DMS 273 (cell line): ENCODE results near the gene UQCR10.

ENCODE experiments used
- DNase-seq: peaks from one replicate; lab custom pipeline; 2025; ENCODE audit not compliant: unreplicated experiment; lab: John Stamatoyannopoulos, UW

Gene UQCR10

DNA sequence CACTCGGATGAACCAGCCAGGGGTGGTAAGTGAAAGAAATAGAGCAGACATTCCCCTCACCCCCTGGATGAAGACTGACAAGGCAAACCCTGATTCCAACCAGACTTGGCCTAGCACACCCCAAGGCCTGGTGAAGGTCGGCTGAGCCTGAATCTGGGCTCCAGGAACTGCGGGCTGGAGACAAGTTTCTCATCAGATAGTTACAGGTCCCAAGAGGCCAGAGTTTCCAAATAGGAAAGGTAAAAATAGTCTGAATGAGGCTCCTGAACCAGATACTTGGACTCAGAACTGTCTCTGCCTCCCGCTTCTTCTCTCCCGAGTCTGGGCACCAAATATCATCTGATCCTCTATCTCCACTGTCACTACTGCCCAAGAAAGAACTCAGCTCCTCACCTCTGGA lies 8.2 kb upstream of the UQCR10 start:
- DNase-seq = no peak

DNA sequence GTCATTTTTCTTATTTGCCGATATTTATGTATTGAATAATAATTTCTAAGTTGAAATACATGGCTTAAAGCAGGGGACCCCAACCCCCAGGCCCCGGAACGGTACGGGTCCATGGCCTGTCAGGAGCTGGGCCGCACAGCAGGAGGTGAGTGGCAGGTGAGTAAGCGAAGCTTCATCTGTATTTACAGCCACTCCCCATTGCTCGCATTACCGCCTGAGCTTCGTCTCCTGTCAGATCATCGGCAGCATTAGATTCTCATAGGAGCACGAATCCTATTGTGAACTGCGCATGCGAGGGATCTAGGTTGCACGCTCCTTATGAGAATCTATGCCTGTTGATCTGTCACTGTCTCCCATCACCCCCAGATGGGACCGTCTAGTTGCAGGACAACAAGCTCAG lies 4.9 kb upstream of the UQCR10 start:
- DNase-seq = no peak

DNA sequence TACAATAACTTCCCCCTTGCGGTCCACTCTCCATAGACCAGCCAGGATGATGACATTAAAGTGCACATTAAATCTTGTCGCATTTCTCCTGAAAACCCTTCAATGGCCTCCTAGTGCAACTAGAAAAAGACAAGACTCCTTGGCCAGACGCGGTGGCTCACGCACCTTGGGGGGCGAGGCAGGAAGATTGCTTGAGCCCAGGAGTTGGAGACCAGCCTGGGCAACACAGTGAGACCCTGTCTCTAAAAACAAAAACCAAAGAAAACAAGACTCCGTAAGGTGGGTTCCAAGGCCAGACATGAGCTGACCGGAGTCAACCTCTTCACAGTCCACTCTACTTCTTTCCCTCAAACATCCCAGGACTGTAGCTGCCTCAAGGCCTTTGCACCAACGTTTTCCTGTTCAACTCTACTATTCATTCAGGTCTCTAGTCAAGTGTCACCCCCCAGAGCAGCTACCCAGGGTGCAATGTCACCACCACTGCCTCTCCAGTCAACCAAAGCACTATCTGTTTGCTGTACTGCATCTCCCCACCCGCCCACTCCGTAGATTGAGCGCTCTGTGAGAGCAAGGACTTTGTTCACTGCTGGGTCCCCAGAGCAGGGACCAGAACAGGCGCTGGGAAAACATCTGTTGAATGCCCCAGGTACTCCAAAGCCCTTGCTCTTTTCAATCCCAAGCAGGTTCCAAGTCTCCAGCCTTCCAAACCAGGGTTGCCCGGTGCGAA lies 1.1 kb upstream of the UQCR10 start:
- peak; percentile 41 for DNase-seq

DNA sequence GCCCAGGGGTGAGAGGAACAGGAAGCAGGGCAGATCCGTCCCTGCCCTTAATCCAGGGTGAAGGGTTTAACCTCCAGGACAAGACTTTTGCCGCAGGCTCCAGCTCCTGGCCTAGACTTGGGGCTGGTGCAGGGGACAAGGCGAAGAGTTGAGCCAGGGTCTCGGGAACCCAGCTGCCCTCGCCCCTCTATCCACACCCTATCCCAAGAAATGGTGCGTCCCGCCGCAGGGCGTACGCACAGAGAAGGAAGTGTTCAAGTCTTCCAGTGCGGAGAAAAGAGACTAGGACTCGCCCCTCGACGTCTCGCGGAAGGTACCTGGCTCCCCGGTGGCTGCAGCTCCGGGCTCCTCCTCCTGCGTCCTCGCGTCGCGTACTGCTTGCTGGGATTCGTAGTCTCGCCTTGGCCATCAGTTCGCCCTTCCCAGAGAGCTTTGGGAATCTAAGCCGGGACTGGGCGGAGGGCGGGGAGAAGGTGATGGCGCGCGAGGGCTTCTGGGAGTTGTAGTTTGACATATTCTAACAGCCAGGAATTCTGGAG lies 468 bp upstream of the UQCR10 start, which contains the start of gene ZMAT5:
TSS of gene ZMAT5 (minus strand) at position 376 of the 539 bp plus-strand sequence. CDS start 18,463 bp downstream, outside the sequence.
- peak; percentile 97 for DNase-seq

DNA sequence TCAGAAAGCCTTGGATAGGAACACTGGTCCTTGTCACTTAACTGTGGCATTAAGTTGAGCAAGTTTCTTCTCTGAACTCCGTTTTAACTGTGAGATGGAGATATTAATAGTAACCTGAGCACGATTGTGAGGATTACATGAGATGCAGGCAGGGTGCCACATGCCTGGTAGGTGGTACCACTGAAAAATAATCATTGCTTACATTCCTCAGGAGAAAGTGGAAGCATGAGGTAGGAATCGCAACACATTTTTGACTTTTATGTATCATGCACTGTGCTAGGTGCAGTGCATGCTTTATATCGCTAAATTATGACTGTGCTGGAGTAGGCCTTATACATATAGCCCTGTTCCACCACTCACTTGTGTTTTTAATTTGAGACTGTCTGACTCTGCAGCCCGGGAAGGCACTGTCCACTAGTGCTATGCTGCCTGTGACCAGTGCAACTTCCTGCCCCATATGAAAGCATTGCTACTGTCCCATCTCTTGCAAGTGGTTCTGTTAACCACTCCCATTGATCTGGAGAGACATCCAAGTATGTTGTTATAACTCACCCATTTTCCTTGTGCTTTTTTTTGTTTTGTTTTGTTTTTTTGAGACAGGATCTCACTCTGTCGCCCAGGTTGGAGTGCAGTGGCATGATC lies 1.0 kb downstream of the UQCR10 start:
- DNase-seq = no peak

DNA sequence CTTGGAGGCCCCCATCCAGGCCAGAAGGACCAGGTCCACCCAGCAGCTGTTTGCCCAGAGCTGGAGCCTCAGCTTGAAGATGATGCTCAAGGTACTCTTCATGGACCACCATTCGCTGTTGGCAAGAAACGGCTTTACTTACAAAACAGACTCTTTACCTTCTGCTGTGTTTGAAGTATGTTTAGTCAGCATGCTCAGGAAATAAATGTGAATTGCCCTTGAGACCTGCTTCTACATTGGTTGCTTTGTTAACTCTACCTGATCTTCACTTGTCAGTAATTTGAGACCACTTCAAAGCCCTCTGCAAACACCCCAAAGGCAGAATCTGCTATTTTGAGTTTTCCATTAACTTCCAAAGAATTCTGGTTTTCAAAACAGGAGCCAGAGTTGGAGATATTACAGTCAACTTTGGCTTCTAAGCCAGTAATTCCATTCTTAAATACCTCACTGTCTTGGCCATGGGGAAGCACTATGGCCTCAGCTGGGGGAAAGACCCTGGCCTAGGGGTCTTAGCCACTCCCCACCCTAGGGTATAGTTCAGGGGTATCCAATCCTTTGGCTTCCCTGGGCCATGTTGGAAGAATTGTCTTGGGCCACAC lies 2.7 kb downstream of the UQCR10 start:
- DNase-seq = no peak

DNA sequence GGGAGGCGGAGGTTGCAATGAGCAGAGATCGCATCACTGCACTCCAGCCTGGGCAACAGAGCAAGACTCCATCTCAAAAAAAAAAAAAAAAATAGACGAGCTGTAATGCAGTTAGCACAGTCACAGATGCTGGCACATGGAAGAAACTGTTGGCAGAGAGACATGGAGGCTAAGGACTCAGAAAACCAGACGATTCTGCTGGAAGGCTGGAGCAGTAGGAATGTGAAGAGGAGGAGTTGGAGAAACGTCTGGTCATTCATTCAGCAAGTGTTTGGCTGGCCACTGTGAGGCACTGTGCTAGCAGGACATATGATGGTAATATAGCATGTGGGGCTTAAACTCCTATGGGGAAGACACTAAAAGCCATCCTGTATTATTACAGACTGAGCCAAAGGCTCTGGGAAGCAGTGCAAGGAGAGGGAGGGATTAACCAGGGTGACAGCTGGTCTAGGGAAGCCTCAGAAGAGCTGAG lies 5.0 kb downstream of the UQCR10 start:
- peak; percentile 78 for DNase-seq

DNA sequence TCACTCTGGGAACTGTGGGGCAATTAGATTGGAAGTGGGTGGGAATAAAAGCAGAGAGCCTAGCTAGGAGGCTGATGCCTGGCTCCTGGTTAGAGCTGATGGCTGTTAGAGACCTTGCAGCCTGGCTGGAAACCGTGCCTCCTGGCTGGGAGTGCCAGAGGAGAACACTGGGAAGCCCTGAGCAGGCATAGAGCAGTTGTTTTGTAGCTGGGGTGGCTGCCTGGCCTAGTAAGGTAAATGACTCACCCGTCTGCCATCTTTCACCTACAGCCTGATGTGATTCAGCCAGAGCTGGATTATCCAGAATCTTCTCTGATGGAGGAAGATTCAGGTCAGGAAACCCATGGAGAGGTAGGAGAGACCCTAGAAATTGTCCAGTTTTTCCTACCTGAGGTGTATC lies 6.1 kb downstream of the UQCR10 start:
- DNase-seq = no peak

DNA sequence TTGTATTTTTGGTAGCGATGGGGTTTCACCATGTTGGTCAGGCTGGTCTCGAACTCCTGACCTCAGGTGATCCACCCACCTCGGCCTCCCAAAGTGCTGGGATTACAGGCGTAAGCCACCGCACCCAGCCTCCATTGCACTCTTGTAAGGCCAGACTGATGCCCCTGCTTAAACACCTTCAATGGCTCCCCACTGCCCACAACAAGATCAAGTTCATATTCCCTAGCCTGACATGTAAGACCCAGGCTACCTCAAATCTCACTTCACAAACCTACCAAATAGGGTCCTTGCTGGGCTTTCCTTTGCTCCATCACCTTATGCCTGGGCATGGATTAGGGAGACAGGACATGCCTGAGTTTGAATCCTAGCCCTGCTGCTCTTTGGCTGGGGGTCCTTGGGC lies 13.1 kb downstream of the UQCR10 start:
- no peak for DNase-seq

DNA sequence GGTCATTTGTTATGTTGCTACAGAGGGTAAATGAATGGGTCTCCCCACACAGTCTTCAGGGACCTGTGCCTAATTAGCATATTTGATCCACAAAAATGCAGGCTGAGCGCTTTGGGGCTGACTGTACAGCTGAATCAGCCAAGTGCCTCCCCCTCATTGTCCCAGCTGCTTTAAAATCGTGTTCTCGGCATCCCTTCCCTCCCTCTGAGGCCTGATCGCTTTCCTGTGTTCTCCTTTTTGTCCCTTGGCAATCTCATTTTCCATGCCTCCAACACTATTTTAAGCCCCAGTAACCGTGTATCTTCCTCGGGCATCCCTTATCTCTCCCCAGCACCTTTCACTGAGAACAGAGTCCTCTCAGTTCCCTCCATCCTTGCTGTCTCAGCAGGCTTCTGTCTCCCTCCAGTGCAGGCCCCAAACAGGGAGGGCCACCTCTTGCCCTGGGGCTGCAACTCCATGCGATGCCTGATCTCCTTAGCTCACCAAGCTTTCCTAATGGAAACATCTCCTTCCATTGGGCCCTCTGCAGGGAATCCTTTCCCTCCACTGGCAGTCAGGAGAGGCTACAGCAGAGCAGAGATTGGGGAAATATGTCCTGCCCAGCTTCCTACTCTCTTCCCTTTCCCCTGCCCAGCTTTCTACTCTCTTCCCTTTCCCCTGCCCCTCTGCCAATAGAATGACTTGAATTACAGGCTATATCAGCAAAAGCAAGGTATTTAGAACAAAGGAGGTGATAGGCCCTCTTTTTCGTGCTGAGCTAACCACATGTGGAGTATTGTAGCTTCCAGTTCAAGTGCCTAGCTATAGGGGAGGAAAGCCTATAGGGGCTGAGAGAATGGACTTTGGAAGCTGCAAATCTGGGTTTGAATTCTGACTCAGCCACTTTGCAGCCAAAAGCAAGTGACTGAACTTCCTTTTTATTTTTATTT lies 13.8 kb downstream of the UQCR10 start:
- no peak for DNase-seq

DNA sequence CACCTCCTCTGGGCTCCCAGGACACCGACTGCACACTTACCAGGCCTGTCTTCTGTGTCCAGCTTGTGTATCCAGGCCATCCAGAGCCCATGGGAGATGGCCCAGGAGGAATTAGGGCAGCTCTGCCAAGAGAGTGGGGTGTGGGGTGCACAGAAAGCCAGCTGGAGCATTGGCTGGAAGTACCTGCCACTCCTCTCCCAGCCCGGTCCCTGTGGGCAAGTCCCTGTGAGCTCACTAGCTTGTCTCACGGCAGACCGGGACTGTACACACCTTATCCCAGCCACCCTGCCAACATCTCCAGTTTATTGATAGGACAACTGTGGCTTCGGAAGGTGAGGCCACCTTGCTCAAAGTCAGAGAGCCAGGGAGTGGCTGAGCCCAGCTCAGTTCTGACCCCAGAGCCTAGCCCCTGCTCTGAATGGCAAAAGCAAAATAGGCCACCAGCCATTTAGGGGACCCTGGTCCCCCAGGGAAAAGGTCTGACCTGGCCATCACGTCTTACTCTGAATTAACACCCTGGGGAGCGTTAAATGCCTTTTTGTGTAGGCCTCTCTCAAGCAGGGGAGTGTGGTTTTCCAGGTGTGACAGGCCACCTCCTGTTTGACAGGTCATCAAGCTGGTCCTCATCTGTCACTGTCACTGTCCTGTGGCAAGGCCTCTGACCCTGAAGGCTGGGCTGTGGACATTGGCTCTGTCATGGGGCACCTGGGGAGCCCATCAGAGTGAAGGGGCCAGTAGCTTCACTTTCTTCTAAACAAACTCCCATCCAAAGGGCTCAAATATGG lies 15.1 kb downstream of the UQCR10 start:
- DNase-seq = no peak

DNA sequence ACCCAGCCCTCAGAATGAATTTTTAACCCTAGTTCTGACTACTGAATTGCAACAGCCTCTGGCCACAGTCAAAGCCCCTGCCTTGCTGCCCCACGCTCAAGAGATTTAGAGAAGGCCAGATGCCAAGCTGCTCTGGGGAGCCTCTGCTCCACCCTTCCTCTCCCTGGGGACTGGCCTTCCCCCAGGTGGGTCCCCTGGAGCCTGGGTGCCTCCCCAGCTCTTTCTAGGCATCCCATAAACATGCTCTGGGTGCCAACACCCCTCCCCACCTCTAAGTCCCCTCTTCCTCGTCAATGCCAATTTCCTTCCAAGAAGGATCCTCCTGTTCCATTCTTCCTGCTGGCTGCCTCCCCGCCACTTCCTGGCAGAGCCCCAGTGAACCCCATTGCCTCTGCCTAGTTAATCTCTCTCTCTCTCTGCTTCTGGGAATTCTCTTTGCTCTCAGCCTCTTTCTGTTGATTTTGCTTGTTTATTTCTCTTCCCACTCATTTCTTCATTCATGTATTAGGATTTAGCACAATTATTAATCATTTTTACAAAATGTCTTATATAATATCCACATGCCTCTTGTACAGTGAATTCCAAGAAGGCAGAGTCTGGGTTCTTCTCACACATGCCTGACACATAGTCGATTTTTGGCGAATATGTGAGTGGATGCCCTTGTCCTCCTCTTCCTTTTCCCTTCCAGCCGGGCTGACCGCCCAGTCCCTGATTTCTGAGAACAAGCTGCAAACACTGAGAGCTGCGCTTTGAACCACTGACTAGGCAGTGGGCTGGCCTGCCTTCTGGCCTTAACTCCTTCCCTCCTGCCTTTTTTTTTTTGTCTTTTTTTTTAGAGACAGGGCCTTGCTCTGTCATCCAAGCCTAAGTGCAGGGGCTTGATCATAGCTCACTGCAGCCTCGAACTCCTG lies 17.5 kb downstream of the UQCR10 start:
- DNase-seq = no peak

DNA sequence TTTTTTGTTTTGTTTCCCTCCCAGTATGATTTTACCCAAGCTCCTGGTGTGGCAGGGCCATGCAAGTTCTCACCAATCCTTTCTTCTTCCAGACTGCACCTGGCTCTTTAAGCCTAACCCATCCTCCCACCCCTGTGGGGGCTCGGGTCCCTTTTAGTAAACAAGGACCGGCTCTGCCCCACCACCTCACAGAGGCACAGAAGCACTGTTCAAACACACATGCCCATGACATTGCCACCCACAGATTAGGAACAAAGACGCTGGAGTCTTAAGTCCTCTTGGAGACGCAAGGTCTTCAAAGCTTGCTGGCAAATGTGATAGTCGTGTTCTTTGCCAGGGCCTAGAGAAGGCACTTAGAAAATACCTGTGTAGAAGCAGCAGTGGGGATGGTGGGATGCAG lies 18.9 kb downstream of the UQCR10 start:
- no peak for DNase-seq

DNA sequence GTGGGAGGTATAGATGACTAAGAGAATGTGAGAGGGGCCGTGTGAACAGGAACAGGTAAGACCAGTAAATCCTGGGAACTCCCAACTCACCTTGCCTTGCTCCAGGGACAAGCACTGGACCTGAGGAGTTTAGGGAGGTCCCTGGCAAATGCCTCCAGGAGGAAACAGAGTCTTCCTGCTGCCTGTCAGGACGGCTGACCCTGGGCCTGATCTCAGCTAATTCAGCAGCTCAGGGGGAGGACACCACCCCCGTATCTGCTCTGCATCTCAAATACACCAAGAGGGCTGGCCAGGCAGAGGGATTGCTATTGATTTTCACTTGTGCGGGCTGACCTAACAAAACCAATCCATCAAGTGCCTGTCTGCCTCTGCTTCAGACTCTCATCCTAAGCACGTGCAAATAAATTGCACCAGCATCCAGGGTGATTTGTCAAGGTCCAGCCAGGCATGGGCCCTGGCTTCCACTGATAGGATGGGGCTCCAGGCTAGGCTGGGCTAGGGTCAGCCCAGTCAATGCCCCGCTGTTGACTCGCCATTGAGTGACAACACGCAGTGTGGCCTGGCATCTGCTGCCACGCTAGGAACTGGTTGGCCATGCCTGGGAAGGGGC lies 20.3 kb downstream of the UQCR10 start:
- no peak for DNase-seq

DNA sequence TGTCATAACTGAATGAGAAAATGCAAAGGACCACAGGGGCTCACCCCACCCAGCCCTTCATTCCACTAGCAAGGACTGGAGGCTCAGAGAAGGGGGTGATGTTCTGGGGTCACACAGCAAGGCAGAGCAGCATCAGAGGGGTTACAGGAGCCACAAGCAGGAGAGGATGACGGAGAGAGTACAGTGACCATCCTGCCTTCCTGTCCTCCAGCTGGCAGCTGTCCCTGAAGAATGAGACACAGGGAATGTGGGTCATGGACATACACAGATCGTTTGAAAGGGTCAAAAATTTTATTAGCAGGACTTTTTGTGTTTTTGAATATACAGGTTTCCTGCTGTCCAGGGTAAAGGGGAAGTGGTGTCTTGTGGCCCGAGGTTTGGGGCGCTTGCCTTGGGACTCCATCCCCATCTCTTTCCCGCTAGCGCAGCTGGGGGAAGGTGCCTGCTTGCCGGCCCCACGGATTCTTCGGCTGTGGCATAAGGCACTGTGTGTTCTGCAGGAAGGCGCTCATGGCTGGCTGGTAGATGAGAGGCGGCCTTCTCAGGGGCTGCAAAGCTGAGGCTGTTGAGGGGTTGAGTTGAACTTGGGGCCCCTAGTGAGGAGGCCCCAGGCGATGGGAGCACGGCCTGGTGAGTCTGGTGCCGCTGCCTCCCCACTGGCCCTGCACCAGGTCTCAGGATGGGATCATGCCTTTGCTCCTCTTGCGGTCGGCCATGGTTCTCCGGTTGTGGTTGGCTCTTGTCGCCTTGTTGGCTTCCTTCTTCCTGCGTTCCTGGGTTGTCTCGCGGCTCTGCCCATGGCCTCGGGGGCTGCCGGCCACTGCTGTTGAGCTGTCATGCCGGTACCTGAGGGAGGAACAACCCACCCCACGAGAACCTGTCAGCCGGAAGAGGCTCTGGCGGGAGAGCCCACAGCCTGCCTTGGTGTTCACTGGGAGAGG lies 21.4 kb downstream of the UQCR10 start:
- no peak for DNase-seq

DNA sequence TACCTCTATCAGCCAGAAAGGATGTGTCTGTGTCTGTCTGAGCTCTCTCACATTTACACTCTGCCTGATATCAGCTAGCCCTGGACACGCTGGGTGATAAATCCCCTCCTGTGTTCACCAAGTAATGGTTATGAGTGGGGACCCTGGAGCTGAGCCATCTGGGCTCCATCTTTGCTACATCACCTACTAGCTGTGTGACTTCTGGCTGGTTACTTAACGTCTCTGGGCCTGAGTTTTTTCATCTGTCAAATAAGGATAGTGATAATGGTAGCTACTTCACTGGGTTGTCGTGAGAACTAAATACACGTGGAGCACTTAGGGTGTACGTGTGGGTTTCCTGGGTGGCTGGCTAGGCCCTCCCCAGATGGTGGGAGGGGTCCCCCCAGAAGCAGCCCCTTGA lies 22.9 kb downstream of the UQCR10 start:
- no peak for DNase-seq

DNA sequence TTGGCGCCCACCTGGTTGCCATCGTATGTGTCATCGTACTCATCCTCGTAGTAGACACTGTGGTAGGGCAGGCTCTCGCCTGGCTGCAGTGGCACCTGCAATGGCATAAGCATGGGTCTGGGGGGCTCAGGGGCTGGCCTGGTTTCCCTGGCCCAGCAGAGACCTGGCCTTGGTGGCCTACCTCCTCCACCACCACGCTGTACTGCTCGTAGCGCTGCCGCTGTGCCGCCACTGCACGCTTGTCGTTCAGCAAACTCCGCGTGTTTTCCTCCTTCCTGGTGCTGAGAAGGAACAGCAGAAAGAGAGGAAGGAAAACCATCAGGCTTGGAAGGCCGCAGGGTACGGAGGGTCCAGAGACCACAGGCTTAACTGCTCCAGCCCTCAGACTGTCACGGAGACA lies 26.2 kb downstream of the UQCR10 start:
- no peak for DNase-seq

DNA sequence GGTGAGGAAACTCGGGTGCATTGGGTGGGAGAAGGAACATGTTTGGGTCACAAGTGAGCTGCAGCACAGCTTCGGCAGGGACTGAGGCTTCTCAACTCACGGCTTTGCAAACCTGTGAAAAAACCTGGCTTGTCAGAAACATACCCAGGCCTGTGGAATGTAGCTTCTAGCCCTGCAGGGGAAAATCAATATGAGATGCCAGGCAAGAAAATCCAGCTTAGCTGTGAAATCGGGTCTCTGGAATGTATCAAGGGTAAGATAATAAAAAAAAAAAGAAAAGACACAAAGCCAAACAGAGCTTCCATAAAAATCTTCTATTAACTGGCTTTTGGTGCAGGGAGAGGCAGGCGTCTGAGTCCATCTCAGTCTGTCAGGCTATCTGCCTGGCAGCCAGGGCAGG lies 28.5 kb downstream of the UQCR10 start:
- DNase-seq = no peak
